Vagina (tissue), 2 donors: ENCODE data around the gene SMTN.

Experiments used
- CTCF ChIP-seq, 3 experiments: fragments of 450-650 bp in 2 of 3; fragments of 200-600 bp in 1 of 3; sonication (generic) in 1 of 3; IDR thresholded peaks; one replicate each; pipeline ENCODE4 v1.5.1; 2017 to 2019; ENCODE audit warnings: antibody characterized with exemption in 3 of 3, mild to moderate bottlenecking in 2 of 3, moderate library complexity in 2 of 3
- POLR2A ChIP-seq, 2 donors: fragments of 450-650 bp; IDR thresholded peaks; one replicate each; pipeline ENCODE4 v1.6.1; 2017; ENCODE audit warnings: antibody characterized with exemption in 2 of 2, mild to moderate bottlenecking in 2 of 2, moderate library complexity in 2 of 2

GRCh38 chr22:31092161-31092560 is 11.0 kb downstream of the SMTN start:
- TF ChIP-seq POLR2A (IDR thresholded peaks at IDR 0.05) (no peak), CTCF (IDR thresholded peaks at IDR 0.05) (no peak)
